K562 (cell line): ENCODE measurements around the gene WDPCP. TPM values are rescaled to one million over a fixed set of nuclear protein-coding genes. Genes with fewer than 3 reads are reported as not detected.

Source experiments
- ATF3 ChIP-seq, 2 experiments: fragments of 450-650 bp in 1 of 2; sonication (generic) in 1 of 2; formaldehyde crosslinking in 1 of 2; IDR thresholded peaks in 1 of 2; conservative IDR thresholded peaks in 1 of 2; 2 replicates each; pipeline versions ENCODE4 v1.6.1 to v1.8.1; 2016 to 2023; ENCODE audit warnings: mild to moderate bottlenecking in 2 of 2, moderate library complexity in 2 of 2, inconsistent platforms in 1 of 2, missing genetic modification reagents in 1 of 2
- CREBBP ChIP-seq: IDR thresholded peaks from one replicate; pipeline ENCODE4 v1.6.1; 2012; ENCODE audit warnings: low read depth, mild to moderate bottlenecking, control low read depth, inconsistent platforms, low read length
- ETS1 ChIP-seq: conservative IDR thresholded peaks from 2 replicates; pipeline ENCODE4 v1.6.1; 2011; ENCODE audit warnings: low read depth, mild to moderate bottlenecking, low read length; ENCODE audit not compliant: control insufficient read depth
- FOXO4 ChIP-seq: fragments of 450-650 bp; formaldehyde crosslinking; IDR thresholded peaks from 2 replicates; pipeline ENCODE4 v1.4.0; 2020; ENCODE audit warnings: mild to moderate bottlenecking, moderate library complexity
- HCFC1 ChIP-seq: IDR thresholded peaks from 2 replicates; pipeline ENCODE4 v1.6.1; 2012; ENCODE audit warnings: low read depth, low read length, improper control_type of control experiment
- HDAC1 ChIP-seq, 2 experiments: fragments of 450-650 bp; IDR thresholded peaks; 2 replicates each; pipeline ENCODE4 v1.6.1; 2016 to 2017; ENCODE audit warnings: inconsistent platforms in 1 of 2, mild to moderate bottlenecking in 1 of 2, moderate library complexity in 1 of 2
- HINFP ChIP-seq: fragments of 450-650 bp; conservative IDR thresholded peaks from 2 replicates; pipeline ENCODE4 v1.6.1; 2016; ENCODE audit warnings: missing genetic modification characterization, low read depth, mild to moderate bottlenecking, control low read depth, missing compliant biosample characterization
- IFI16 ChIP-seq: fragments of 250-450 bp; sonication (Bioruptor Pico); IDR thresholded peaks from 2 replicates; pipeline ENCODE4 v2.1.2; 2022; ENCODE audit warnings: mild to moderate bottlenecking, inconsistent platforms
- ILK ChIP-seq: fragments of 450-650 bp; IDR thresholded peaks from 2 replicates; pipeline ENCODE4 v1.6.1; 2016; ENCODE audit warnings: missing genetic modification characterization, low read depth, mild to moderate bottlenecking, missing compliant biosample characterization, moderate library complexity, borderline replicate concordance
- MAX ChIP-seq: sonication (generic); formaldehyde crosslinking; IDR thresholded peaks from 2 replicates; pipeline ENCODE4 v1.9.0; 2022; ENCODE audit warnings: mild to moderate bottlenecking, missing genetic modification reagents
- SLC30A9 ChIP-seq: fragments of 250-450 bp; sonication (Bioruptor Pico); IDR thresholded peaks from 2 replicates; pipeline ENCODE4 v1.8.0; 2022; ENCODE audit warnings: mild to moderate bottlenecking, moderate library complexity
- TEAD4 ChIP-seq, 2 experiments: sonication (generic) in 1 of 2; formaldehyde crosslinking in 1 of 2; IDR thresholded peaks; 2 replicates each; pipeline versions ENCODE4 v1.6.1 to v1.8.0; 2012 to 2022; ENCODE audit warnings: borderline replicate concordance in 1 of 2, inconsistent platforms in 1 of 2, low read length in 1 of 2, mild to moderate bottlenecking in 1 of 2, missing genetic modification reagents in 1 of 2
- ZBTB49 ChIP-seq: sonication (generic); formaldehyde crosslinking; IDR thresholded peaks from 2 replicates; pipeline ENCODE4 v1.8.0; 2022; ENCODE audit warnings: missing genetic modification reagents, mild to moderate bottlenecking, borderline replicate concordance
- ZBTB9 ChIP-seq: fragments of 450-650 bp; formaldehyde crosslinking; IDR thresholded peaks from 2 replicates; pipeline ENCODE4 v1.4.0; 2020; ENCODE audit warnings: mild to moderate bottlenecking, moderate library complexity
- polyA plus RNA-seq, 8 experiments: library from polyadenylated mRNA; depleted of rRNA in 4 of 8; stranded (reverse) in 5 of 8; unstranded in 3 of 8; fragments of >200 nt; fragmentation: Nextera tagmentation in 2 of 8; fragmentation: Illumina TruSeq in 1 of 8; extraction: Ambion mirVana in 2 of 8; extraction: Trizol in 1 of 8; gene quantifications; 2 replicates each; pipeline versions ENCODE4 v1.2.1 to v1.2.3, GENCODE V29; 2011 to 2014; ENCODE audit warnings: inconsistent platforms in 1 of 8, missing spikeins in 1 of 8
- total RNA-seq, 7 experiments: library from RNA; depleted of rRNA in 6 of 7; stranded (reverse); fragments of >200 nt in 6 of 7; fragmentation: Illumina TruSeq in 2 of 7; extraction: Trizol in 2 of 7; gene quantifications; 2 replicates each; pipeline versions ENCODE4 v1.2.1 to v1.2.3, GENCODE V29; 2011 to 2021; ENCODE audit warnings: low replicate concordance in 1 of 7

Gene WDPCP
- total and polyA plus RNA-seq, 9 of the 15 experiments (the other 6 are each of a cell fraction or from before 2014, with no cell fraction given), result 1.4 to 6.4 (median 5.5) TPM

- no peak for TF ChIP-seq ILK (tag)
- TF ChIP-seq TEAD4 (IDR thresholded peaks at IDR 0.05; ENCODE audit: low read length), result no peak
- TF ChIP-seq TEAD4 (CRISPR knock-in tag; IDR thresholded peaks at IDR 0.05; ENCODE audit: borderline replicate concordance), result no peak
- no peak for TF ChIP-seq SLC30A9 (CRISPR knock-in tag)
- TF ChIP-seq ATF3 (IDR thresholded peaks at IDR 0.05), result no peak
- no peak for TF ChIP-seq ATF3 (CRISPR knock-in tag; conservative IDR thresholded peaks at IDR 0.05)
- TF ChIP-seq ZBTB9 (CRISPR knock-in tag), result no peak
- no peak for TF ChIP-seq FOXO4 (CRISPR knock-in tag)
- TF ChIP-seq CREBBP, result no peak
- peak; percentile 94 for TF ChIP-seq HINFP (tag)
- 0 out of 4 replicates have a peak, but pooled peaks of 1 of the 2 experiments have one; percentile 28 for TF ChIP-seq HDAC1 (IDR thresholded peaks at IDR 0.05)
- no peak for TF ChIP-seq IFI16 (CRISPR knock-in tag)
- TF ChIP-seq ZBTB49 (CRISPR knock-in tag), result no peak
- TF ChIP-seq ETS1, result 0 out of 2 replicates have a peak, but pooled peaks have one; percentile 65
- TF ChIP-seq MAX (CRISPR knock-in tag), result no peak
- TF ChIP-seq HCFC1, result peak; percentile 46; the same call in 1 of the 2 replicates
Measured at GRCh38 chr2:63587814-63588384, 378 bp downstream of the WDPCP start (continued).
